Smooth muscle cell of the brain vasculature (primary cell): ENCODE measurements around the gene RBMS3.

ENCODE experiments used
- DNase-seq: peaks from one replicate; pipeline ENCODE4 v3.0.0-alpha.2; 2012; ENCODE audit warnings: low read depth, low spot score

Gene RBMS3

DNA sequence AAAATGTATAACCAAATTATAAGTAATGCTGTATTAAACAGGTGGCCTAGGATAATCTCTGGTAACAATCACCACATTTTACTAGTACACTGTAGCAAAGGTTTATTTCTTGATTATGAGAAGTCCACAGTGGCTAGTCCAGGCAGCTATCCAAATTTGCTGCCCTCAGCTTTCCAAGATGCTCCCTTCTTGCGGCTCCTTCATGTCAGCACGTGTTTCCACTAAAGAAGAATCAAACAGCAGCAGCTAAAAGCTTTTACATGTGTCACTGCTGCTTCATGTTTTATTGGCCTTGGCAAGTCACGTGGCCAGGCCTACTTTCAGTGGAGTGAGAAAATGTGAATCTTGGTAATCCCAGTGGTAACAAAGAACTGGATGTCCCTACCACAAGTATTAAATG is 5.6 kb upstream of the RBMS3 start:
- no peak for DNase-seq

DNA sequence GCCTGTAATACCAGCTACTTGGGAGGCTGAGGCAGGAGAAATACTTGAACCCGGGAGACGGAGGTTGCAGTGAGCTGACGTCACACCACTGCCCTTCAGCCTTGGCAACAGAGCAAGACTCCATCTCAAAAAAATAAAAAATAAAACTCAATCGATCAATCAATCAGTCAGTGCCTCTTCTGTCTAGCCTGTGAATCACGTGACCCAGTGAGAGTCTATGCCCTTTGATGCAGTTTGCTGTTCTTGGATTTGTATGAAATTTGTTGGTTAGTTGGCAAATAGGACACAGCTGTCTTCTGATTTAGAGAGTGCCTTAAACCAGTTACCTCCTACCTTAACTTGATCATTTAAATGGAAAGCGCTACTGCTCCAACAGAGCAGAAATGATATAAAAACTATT is 3.6 kb upstream of the RBMS3 start:
- DNase-seq = no peak

DNA sequence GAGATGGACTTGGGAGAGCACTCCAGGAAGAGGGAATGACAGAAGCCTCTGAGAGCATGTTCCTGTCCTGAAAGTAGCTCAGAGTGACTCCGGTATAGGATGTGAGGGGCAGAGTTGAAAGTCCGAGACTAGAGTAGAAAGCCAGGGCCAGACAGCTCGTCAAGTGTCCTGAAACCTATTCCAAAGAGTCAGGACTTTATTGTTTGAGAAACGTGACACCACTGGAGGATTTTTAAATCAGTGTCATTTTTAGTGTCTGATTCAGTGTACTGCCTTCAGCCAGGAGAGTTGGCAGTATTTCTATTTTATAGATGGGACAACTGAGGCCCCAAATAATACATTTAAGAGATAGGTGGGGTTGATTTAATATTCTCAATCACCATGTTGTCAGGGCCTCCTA is 1.6 kb upstream of the RBMS3 start:
- DNase-seq = no peak

DNA sequence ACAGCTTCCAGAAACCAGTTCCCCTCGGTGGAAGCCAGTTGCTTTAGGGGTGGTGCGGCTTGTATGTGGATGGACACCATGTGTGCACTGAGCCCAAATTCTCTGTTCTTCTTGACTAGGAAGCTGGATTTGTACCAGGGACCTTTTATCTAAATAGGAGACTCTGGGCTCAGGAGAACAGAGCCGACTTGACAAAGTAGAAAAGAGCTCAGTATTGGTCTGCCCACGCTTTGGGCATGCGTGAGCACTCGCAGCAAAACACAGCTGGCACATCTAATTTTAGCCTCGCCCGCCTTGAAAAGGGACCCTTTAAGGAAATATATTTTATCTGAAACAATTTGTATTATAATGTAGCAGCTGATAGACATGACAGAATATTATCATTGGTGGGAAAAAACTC is 1.1 kb upstream of the RBMS3 start:
- DNase-seq = no peak

DNA sequence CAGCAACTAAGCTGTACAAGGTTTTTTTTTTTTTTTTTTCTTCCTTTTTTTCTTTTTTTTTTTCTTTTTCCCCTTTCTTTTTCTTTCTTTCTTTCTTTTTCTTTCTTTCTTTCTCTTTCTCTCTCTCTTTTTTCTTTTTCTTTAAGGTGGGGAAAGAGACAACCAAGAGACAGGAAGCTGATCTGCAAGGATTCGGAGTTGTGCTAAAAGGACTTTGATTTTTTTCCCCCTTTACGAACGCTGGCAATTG is 148 bp downstream of the RBMS3 start:
- no peak for DNase-seq

DNA sequence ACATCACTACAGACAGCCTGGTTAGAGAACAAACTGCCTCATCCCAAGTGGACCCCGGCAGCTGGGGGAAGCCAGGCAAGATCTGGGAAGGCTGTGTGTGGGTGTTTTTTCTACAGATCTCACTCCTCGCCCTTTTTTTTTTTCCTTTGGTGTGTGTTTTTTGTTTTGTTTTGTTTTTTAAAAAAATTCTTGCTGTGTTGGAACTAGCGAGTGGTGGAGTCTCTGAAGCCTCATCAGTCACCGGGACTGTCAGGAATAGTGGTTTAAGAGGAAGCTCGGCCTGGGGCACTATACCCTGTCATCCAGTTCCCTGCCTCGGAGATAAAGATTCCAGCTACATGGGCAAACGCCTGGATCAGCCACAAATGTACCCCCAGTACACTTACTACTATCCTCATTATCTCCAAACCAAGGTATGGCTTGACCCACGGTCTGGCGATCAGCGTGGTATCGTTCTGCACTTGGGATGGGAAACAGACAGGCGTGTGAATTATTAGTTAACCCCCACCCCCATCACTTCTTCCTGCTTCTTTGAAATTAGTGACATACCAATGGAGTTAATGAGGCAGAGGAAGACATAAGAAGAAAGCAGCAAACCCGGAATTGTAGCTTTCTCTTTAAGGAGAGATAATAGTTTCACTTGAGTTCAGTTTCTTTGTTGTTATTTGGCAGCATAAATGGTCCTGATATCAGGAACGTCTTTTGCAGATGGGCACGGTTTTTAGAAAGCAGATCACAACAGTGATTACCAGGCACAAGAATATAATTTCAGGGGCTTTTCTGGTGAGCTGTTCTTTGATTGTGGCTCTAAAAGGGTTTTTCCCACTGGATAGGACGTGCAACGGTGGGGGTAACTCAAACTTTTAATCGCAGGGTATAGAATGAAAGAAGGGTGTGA is 722 bp downstream of the RBMS3 start:
- DNase-seq = no peak

DNA sequence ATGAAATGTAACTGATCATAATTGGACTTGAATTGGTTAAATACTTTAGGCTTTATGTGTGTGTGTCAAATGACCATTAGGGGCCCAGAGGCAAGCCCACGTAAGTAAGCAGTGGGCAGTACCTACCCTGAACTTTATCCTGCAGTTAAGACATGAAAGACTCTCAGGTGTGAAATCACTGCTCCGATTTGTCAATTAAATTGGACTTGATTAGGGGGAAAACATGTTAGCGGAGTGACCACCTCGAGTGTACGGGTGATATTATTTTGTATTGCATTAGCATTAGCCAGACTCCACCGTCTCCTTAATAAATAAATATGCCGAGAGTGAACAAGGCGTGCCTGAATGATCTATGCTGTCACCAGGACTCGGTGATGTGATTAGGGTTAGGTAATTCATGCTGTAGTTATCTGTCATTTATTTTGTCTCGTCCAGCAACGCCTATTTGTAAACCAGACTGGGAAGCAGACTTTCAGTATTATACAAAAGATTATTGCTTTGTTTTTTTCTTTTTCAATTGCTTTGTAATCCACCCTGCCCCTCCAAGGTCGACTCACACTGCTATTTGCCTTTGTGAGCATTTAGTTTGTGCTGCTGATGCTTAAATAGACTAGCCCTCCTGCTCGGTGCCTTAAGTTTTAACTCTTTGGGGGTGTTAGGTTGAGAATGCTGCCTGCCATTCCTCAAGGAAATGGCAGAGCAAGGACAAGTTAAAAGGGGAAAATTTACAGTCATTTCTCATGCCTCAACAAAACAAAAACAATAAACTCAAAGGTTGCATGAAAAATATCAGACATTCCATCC is 1.8 kb downstream of the RBMS3 start:
- no peak for DNase-seq

DNA sequence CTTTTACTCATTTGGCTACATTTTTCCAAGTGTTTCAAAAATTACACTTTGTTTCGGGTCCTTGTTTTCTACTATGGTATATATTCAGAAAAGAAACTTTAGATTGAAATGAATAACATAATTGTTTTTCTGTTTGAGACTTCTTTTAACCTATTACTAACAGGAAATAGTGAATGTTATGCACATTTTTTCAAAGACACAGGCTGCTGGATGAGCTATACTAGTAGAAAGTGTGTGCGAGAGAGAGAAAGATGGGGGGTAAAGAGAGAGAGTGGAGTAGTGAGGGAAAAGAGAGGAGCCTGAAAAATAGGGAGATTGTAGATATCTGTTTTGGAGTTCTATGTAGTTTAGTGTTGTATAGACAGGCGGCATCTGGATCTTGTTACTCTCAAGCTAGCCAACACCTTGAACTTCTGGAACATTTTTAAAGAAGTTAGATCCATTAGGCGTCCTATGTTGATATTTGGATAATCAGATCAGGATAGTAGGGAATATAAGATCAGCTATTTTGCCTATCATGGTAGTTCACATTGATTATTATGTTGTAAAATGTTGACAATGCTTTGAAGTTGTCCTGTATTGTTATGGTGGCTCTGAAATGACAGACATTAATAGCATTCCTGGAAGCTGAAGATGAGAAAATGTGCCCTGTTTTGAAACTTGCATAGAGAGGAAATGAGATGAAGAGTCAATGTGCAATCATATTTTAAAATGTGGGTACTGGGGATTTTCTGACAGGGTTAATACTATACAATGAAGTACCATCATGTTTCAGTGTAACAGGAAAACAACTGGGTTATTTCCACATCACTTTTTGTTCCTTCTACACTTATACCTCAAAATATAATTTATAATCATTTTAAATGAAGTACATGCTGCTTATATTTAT is 2.6 kb downstream of the RBMS3 start:
- DNase-seq = no peak

DNA sequence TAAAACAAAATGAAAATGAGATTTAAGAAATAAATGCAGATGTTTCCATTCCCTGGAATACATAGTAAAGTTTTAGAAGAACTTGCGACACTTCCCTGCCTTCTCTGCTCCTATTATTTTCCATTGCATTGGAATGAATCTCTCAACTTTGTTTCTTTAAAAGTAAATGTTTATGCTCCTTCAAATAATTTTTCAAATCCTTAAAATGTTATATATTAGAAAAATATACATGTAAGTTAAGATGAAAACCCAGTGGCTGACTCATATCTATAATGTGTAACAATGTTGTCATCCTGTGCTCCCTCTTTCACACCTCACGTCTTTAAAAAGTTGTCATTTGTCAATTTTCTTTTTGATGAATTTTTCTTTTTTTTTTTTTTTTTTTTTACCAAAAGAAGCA is 3.6 kb downstream of the RBMS3 start:
- no peak for DNase-seq

DNA sequence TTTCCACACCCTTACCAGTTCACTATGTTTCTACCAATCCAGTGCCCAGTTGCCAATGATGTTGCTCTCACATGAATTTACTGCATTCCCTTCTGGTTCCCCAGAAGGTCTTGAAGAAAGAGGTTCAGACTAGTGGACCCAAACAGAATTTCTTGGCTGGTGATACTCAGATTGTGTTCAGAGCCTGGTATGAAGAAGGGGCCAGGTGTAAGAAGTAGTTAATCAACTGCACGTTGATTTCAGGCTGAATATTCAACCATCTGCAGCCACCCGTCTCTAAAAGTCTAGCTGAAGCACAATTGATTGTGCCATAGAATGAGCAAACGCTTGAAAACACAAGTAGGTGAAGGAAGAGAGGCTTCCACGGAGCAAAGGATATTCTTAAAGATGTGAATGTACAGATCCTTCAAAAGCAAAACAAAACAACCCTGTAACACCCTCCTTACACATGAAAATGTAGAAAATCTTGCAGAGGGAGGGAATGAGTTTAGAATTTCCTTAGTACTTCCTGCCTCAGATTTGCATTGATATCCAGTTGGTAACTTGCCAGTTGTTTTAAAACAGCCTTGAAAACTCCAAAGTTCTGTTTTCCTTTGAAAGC is 4.7 kb downstream of the RBMS3 start:
- no peak for DNase-seq

DNA sequence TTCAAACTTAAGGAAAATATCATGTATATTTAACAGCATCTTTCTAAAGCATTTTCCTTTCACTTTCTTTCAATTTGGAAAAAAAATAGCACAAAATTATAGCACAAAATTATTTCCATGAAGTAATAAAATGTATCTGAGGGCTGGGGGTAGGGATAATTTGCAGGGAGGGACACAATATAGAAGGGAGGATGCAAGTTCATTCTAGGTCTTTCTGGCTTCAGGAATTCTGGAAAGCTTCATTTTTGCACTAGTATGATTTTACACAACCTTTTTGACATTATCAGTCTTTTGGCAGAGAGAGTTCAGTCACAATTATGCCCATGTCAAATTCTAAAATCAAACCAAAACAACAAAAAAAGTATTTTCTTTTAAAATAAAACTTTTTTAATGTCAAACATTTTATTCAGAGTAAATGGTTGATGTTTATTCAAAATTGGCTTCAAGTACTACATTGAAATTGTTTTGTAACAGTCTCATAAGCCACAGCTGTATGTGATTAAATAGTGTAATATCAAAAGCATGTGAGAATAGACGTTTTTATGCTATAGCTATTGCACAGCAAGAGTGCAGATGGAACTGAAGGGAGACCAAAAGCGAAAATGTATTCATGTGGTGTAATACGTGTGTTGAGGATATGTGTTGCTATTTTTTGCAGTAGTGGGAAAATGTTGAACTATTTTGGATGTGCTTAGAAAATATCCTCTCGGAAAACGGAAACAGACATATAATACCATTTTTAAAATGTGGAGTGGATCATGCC is 5.8 kb downstream of the RBMS3 start:
- no peak for DNase-seq

DNA sequence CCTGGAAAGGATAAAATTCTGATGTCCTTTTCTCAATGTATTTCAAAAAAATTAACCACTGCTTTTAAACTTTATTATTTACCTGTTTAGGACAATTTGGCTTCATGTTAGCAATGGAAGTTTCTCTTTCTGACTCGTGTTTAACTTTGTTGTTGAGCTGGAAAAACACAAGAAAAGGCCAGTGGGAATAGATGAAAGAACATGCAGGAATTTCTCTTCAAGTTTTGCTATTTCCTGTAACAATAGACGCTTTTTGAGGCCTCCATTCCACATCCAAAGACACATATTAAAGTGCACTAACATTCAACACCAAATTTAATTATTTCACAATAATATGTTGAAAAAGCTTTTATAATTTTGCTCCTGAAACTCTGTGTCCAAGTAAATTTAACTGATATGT is 9.7 kb downstream of the RBMS3 start:
- DNase-seq = no peak

DNA sequence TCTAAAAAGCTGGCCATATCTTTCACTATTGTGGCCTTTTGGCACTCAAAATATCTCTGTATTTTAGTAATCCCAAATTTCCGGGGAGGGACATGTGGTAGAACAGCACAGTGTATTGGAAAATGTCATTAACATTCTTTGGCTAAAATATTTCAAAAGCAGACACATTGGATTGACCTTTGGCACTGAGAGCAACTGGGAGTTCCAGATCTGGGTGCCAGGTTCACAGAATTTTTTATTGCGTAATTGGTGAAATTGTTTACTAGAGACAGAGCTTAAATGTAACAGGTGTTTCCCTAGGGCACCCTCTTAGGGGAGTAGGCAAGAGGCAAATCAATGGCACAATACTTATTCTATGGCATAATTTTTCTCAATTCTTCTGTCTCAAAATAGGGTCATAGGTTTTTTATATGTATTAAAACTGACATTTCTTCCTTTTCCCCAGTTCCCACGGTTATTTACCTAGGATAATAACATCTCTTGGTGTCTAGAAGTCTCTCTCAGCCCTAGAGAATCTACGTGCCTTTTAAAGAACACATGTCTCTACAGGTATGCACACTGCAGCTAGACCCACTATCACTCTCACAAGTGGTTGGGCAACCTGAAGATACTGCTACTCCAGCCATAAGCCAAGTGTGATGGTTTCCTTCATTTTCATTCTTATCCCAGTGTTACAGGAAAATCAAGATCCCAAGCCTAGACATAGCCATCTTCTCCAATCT is 10.6 kb downstream of the RBMS3 start:
- no peak for DNase-seq

DNA sequence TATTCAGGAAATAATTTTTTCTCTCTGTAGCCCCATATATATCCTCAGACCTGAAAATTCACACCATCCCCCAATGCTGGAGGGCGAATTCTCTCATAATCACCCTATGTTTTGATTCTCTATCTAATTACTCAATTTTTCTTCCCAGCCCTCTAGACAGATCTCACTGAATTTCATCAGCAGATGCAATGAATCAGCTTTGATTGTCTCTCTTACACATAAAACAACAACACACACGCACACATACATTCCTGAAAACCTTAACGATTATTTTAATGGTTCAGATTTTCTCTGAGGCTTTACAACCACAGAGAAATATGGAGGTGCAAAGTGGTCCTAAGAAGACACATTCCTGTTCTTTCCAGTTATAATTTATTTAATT is 11.1 kb downstream of the RBMS3 start:
- no peak for DNase-seq

DNA sequence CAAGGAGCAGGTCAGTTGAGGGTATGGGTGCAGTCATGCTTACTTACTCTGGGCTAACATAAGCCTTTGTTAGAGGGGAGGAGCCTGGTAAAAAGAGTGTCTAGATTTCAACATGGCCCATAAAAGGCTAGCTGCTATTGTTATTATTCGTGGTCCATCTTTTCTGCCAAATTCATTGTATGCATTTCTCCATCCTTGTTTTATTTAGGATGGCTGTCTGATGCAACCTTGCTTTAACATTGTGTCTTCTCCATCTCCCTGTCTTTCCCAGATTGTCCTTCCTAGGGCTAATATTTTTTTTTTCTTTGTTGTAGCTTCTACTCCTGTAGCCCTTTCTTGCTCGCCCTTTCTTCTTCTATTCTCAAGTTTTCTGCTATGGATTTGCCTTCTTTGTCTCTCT is 12.6 kb downstream of the RBMS3 start:
- DNase-seq = no peak

DNA sequence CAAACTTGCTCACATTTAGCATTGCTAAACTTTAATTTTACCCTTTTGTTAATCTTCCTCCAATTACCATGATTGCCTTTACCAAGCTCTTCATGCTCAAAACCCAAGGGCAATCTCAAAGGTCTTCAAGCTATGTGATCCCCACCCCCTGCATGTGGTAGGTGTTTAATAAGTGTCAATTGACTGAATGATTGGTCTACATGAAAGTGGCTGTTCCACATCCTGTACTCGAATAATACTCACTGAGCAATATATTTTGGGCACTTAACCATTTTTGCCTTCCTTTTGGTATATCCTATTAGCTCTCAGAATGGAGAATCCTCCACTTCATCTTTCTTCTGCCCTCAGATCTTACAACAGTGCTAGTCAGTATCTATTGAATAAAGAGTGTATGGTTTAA is 17.1 kb downstream of the RBMS3 start:
- no peak for DNase-seq

DNA sequence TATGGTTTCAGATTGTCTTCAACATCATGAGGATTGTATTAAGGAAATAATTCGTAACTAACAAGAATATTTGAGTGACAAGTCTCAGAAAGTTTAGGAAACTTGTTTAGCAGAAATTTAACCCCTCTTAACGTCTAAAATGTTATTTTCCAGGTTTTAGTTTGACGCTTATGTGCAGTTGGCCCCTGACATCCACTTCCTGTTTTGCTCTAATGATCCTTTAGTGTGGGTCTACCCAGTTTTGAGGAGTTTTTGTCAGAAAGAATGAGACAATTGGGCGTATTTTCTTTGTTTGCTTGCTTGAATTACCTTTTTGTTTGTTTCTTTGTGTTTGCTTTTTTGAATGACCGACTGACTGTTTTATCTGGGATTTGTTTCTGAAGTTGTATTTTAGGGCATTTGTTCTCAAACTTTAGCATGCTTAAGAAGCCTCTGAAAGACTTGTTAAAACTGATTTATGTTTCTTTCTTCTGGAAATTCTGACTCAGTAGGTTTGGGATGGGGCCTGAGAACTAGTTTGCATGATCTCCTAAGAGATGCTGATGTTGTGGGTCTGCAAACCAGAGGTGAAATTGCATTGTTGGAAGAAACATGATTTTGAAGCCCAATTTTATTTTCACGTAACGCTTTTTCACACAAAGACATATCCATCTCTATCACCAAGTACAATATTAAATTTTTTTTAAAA is 20.6 kb downstream of the RBMS3 start:
- no peak for DNase-seq

DNA sequence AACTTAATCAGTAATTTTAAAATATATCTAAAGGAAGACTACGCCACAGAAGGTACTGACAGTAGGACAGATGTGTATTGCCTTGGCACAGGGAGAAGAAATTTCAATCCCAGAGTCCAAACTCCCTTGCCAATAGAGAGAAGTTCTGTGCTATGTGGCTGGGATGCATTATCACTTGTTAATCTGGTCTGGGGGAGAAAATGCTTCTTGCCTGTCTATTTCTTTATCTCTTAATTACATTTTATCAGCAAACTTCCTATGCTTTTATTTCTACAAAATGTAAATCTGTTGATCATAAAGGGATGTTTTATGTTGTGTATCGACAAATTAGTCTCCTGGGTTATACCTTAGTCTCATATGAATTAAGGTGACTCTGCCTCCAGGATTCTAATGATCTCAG is 21.7 kb downstream of the RBMS3 start:
- DNase-seq = no peak

DNA sequence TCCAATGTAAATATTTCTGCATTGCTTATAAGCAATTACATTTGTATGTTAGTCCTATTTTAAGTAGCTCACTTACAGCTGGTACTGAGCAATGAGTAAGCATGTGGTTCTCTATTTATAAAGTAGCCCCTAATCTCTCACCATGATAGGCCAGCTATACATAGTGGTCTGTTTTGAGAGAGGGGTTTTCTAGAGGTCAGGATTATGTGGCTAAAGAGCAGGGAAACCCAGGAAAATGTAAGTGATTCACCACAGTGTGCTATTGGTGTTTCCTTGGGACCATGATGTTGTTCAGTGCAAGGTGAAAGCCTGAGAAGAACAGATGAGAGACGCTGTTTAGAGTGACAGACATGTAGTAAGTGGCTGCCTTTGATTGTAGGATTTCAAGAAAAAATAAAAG is 26.4 kb downstream of the RBMS3 start:
- no peak for DNase-seq

DNA sequence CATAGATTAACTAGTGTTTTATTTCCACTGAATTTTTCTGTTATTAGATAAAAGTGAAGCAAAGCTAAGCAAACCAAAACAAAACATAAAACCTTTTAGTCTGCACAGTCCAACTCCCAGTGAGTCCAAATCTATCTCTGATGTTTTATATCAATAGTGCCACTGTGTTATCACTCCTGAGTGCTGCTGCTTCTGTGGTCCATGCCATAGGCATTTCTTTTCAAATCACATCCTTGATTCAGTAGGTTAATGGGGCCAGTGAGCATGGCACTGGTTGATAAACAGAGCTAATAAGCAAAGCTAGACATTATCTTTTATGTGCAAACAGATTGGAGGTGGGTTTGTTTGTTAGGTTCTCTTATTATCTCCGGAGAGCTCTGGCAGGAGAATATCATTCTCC is 30.0 kb downstream of the RBMS3 start:
- DNase-seq = no peak
